Measurements from ENCODE around the gene UNC13B.

- TF ChIP-seq CTCF (tag by site-specific recombination; IDR thresholded peaks at IDR 0.05) = no peak
- no peak for TF ChIP-seq ZNF677 (tag by site-specific recombination; IDR thresholded peaks at IDR 0.05)
- no peak for TF ChIP-seq ZNF843 (tag by site-specific recombination; IDR thresholded peaks at IDR 0.05)
- TF ChIP-seq ZNF140 (tag by site-specific recombination; IDR thresholded peaks at IDR 0.05) = no peak
- no peak for TF ChIP-seq ZNF221 (tag by site-specific recombination; IDR thresholded peaks at IDR 0.05; ENCODE audit: borderline replicate concordance)
- no peak for TF ChIP-seq SP3 (tag by site-specific recombination; IDR thresholded peaks at IDR 0.05)
- TF ChIP-seq ZNF138 (tag by site-specific recombination; IDR thresholded peaks at IDR 0.05; ENCODE audit: borderline replicate concordance) = no peak
- no peak for TF ChIP-seq ZNF146 (tag by site-specific recombination; IDR thresholded peaks at IDR 0.05)
- no peak for TF ChIP-seq ZNF561 (tag by site-specific recombination; IDR thresholded peaks at IDR 0.05; ENCODE audit: borderline replicate concordance)
- no peak for TF ChIP-seq ZBTB20 (tag by site-specific recombination; IDR thresholded peaks at IDR 0.05)
- no peak for TF ChIP-seq SETDB1 (IDR thresholded peaks at IDR 0.05; ENCODE audit: insufficient read length, low read length)
Observed at GRCh38 chr9:35395076-35395705, 233.4 kb downstream of the UNC13B start.
